HepG2 (cell line): Measurements from ENCODE around the gene BCL6. TPM values are rescaled to one million over a fixed set of nuclear protein-coding genes. Genes with fewer than 3 reads are reported as not detected.

Experiments used
- CEBPB ChIP-seq: IDR thresholded peaks from 2 replicates; pipeline ENCODE4 v1.6.1; 2011; ENCODE audit warnings: low read depth, low read length, improper control_type of control experiment, borderline replicate concordance
- CREB1 ChIP-seq, 2 experiments: fragments of 450-650 bp in 1 of 2; IDR thresholded peaks; 2 replicates each; pipeline ENCODE4 v1.6.1; 2016 to 2017; ENCODE audit warnings: control low read depth in 1 of 2, mild to moderate bottlenecking in 1 of 2, missing compliant biosample characterization in 1 of 2, missing genetic modification characterization in 1 of 2
- MIER2 ChIP-seq: IDR thresholded peaks from 2 replicates; pipeline ENCODE4 v1.6.1; 2016; ENCODE audit warnings: missing biosample characterization, missing genetic modification reagents
- U2AF1 ChIP-seq: fragments of 200-400 bp; formaldehyde crosslinking; optimal IDR thresholded peaks from 2 replicates; pipeline ENCODE3; 2017; ENCODE audit warnings: mild to moderate bottlenecking, low read depth, low read length
- YEATS2 ChIP-seq: sonication (generic); formaldehyde crosslinking; IDR thresholded peaks from 2 replicates; pipeline ENCODE4 v1.4.0; 2020; ENCODE audit warnings: missing genetic modification reagents, borderline replicate concordance
- polyA plus RNA-seq, 8 experiments: library from polyadenylated mRNA; depleted of rRNA in 3 of 8; stranded (reverse) in 7 of 8; unstranded in 1 of 8; fragments of >200 nt; fragmentation: Illumina TruSeq in 4 of 8; extraction: Trizol in 4 of 8; gene quantifications; 2 replicates each; pipeline versions ENCODE4 v1.2.1 to v1.2.3, GENCODE V29; 2011 to 2016; ENCODE audit warnings: low read depth in 4 of 8, missing spikeins in 1 of 8, mixed read lengths in 1 of 8; ENCODE audit not compliant: insufficient read depth in 1 of 8
- total RNA-seq, 5 experiments: library from RNA; depleted of rRNA; stranded (reverse); fragments of >200 nt; fragmentation: Illumina TruSeq; extraction: Trizol; gene quantifications; 2 replicates each; pipeline ENCODE4 v1.2.3, GENCODE V29; 2016; ENCODE audit warnings: low read depth in 1 of 5
- TF ChIP-seq, protein P1 (sequence below): sonication (generic); formaldehyde crosslinking; IDR thresholded peaks from 2 replicates; pipeline ENCODE4 v1.4.0; 2020; ENCODE audit warnings: missing genetic modification reagents
- TF ChIP-seq, protein P2 (sequence below): sonication (generic); formaldehyde crosslinking; IDR thresholded peaks from 2 replicates; pipeline ENCODE4 v1.4.0; 2020; ENCODE audit warnings: missing genetic modification reagents
- TF ChIP-seq, protein P3 (sequence below): sonication (generic); formaldehyde crosslinking; IDR thresholded peaks from one replicate; pipeline ENCODE4 v1.5.1; 2020; ENCODE audit warnings: mild to moderate bottlenecking, missing genetic modification reagents; ENCODE audit errors: not compliant biosample characterization
- TF ChIP-seq, protein P4 (sequence below): sonication (generic); formaldehyde crosslinking; IDR thresholded peaks from 2 replicates; pipeline ENCODE4 v1.4.0; 2020; ENCODE audit warnings: missing genetic modification reagents

The BCL6 gene
- total and polyA plus RNA-seq, 2 of the 13 experiments (the other 11 are each of a cell fraction or from before 2014, with no cell fraction given): 21.2 to 53.7 TPM

DNA sequence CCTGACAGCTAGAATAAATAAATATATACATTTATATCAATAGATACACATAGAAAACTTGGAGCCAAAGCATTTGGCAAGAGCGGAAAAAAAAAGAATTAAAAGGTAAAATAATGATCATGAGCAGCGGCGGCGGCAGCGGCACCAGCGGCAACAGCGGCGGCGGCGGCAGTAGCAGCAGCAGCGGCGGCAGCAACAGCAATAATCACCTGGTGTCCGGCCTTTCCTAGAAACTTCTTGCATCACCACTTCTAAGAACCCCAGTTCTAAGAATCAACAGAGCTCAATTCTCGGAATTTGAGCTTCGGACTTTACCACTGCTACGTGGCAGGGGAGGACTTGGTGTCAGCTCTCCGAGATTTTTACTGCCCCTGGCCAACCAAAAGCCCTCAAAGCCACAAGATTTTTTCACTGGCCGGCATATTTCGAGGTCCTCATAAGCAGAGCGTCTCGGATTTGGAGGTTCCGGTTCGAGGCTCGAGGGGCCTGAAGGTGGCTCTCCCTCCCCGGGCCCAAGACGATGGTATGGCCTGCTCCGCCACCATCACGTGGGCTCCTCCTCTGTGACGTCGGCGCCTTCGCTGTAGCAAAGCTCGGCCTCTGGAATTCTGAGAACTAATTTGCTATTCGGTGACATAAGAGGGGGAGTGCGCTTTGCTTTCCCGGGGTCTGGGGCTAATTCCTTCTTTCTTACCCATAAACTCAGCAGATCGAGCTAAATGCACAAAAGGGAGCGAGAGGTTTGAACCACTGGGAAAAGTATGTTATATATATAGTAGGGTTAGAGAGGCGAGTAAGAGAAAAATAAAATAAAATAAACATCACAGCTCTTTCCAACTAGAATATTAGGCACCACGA lies at the start of gene BCL6 (continued):
- TF ChIP-seq, protein P1, sequence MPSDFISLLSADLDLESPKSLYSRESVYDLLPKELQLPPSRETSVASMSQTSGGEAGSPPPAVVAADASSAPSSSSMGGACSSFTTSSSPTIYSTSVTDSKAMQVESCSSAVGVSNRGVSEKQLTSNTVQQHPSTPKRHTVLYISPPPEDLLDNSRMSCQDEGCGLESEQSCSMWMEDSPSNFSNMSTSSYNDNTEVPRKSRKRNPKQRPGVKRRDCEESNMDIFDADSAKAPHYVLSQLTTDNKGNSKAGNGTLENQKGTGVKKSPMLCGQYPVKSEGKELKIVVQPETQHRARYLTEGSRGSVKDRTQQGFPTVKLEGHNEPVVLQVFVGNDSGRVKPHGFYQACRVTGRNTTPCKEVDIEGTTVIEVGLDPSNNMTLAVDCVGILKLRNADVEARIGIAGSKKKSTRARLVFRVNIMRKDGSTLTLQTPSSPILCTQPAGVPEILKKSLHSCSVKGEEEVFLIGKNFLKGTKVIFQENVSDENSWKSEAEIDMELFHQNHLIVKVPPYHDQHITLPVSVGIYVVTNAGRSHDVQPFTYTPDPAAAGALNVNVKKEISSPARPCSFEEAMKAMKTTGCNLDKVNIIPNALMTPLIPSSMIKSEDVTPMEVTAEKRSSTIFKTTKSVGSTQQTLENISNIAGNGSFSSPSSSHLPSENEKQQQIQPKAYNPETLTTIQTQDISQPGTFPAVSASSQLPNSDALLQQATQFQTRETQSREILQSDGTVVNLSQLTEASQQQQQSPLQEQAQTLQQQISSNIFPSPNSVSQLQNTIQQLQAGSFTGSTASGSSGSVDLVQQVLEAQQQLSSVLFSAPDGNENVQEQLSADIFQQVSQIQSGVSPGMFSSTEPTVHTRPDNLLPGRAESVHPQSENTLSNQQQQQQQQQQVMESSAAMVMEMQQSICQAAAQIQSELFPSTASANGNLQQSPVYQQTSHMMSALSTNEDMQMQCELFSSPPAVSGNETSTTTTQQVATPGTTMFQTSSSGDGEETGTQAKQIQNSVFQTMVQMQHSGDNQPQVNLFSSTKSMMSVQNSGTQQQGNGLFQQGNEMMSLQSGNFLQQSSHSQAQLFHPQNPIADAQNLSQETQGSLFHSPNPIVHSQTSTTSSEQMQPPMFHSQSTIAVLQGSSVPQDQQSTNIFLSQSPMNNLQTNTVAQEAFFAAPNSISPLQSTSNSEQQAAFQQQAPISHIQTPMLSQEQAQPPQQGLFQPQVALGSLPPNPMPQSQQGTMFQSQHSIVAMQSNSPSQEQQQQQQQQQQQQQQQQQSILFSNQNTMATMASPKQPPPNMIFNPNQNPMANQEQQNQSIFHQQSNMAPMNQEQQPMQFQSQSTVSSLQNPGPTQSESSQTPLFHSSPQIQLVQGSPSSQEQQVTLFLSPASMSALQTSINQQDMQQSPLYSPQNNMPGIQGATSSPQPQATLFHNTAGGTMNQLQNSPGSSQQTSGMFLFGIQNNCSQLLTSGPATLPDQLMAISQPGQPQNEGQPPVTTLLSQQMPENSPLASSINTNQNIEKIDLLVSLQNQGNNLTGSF (CRISPR knock-in tag): peak; percentile 43
- TF ChIP-seq, protein P2, sequence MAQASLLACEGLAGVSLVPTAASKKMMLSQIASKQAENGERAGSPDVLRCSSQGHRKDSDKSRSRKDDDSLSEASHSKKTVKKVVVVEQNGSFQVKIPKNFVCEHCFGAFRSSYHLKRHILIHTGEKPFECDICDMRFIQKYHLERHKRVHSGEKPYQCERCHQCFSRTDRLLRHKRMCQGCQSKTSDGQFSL (CRISPR knock-in tag): peak; percentile 41; the same call in 1 of the 2 replicates
- peak; percentile 91 for TF ChIP-seq CREB1 (IDR thresholded peaks at IDR 0.05)
- TF ChIP-seq CREB1 (CRISPR knock-in tag; IDR thresholded peaks at IDR 0.05): peak; percentile 94
- TF ChIP-seq U2AF1: no peak
- TF ChIP-seq, protein P3, sequence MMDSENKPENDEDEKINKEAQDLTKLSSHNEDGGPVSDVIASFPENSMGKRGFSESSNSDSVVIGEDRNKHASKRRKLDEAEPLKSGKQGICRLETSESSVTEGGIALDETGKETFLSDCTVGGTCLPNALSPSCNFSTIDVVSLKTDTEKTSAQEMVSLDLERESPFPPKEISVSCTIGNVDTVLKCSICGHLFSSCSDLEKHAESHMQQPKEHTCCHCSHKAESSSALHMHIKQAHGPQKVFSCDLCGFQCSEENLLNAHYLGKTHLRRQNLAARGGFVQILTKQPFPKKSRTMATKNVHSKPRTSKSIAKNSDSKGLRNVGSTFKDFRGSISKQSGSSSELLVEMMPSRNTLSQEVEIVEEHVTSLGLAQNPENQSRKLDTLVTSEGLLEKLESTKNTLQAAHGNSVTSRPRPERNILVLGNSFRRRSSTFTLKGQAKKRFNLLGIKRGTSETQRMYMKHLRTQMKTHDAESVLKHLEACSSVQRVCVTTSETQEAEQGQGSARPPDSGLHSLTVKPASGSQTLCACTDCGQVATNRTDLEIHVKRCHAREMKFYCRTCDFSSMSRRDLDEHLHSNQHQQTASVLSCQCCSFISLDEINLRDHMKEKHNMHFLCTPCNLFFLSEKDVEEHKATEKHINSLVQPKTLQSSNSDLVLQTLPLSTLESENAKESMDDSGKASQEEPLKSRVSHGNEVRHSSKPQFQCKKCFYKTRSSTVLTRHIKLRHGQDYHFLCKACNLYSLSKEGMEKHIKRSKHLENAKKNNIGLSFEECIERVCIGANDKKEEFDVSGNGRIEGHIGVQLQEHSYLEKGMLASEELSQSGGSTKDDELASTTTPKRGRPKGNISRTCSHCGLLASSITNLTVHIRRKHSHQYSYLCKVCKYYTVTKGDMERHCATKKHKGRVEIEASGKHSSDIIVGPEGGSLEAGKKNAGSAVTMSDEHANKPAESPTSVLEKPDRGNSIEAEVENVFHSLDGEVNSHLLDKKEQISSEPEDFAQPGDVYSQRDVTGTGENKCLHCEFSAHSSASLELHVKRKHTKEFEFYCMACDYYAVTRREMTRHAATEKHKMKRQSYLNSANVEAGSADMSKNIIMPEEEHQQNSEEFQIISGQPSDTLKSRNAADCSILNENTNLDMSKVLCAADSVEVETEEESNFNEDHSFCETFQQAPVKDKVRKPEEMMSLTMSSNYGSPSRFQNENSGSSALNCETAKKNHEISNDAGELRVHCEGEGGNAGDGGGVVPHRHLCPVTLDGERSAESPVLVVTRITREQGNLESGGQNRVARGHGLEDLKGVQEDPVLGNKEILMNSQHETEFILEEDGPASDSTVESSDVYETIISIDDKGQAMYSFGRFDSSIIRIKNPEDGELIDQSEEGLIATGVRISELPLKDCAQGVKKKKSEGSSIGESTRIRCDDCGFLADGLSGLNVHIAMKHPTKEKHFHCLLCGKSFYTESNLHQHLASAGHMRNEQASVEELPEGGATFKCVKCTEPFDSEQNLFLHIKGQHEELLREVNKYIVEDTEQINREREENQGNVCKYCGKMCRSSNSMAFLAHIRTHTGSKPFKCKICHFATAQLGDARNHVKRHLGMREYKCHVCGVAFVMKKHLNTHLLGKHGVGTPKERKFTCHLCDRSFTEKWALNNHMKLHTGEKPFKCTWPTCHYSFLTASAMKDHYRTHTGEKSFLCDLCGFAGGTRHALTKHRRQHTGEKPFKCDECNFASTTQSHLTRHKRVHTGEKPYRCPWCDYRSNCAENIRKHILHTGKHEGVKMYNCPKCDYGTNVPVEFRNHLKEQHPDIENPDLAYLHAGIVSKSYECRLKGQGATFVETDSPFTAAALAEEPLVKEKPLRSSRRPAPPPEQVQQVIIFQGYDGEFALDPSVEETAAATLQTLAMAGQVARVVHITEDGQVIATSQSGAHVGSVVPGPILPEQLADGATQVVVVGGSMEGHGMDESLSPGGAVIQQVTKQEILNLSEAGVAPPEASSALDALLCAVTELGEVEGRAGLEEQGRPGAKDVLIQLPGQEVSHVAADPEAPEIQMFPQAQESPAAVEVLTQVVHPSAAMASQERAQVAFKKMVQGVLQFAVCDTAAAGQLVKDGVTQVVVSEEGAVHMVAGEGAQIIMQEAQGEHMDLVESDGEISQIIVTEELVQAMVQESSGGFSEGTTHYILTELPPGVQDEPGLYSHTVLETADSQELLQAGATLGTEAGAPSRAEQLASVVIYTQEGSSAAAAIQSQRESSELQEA (CRISPR knock-in tag): no peak
- peak; percentile 95 for TF ChIP-seq CEBPB
- 0 out of 2 replicates have a peak, but pooled peaks have one; percentile 30 for TF ChIP-seq YEATS2 (CRISPR knock-in tag)
- TF ChIP-seq, protein P4, sequence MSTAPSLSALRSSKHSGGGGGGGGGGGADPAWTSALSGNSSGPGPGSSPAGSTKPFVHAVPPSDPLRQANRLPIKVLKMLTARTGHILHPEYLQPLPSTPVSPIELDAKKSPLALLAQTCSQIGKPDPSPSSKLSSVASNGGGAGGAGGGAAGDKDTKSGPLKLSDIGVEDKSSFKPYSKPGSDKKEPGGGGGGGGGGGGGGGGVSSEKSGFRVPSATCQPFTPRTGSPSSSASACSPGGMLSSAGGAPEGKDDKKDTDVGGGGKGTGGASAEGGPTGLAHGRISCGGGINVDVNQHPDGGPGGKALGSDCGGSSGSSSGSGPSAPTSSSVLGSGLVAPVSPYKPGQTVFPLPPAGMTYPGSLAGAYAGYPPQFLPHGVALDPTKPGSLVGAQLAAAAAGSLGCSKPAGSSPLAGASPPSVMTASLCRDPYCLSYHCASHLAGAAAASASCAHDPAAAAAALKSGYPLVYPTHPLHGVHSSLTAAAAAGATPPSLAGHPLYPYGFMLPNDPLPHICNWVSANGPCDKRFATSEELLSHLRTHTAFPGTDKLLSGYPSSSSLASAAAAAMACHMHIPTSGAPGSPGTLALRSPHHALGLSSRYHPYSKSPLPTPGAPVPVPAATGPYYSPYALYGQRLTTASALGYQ (CRISPR knock-in tag): peak; percentile 78
- TF ChIP-seq MIER2: no peak
